GM21723 (cell line): ENCODE measurements around the gene CACNB2.
"Not testable (repeated sequence)": the region's sequence is repeated elsewhere in the genome, so short reads cannot be mapped to it uniquely, and the experiment has no call there.

ENCODE experiments used
- ATAC-seq: cut with Tn5 transposase; IDR thresholded peaks from one replicate; pipeline ENCODE4 v1.9.1; 2021; ENCODE audit warnings: mild to moderate bottlenecking, moderate library complexity; ENCODE audit not compliant: unreplicated experiment

The CACNB2 gene

DNA sequence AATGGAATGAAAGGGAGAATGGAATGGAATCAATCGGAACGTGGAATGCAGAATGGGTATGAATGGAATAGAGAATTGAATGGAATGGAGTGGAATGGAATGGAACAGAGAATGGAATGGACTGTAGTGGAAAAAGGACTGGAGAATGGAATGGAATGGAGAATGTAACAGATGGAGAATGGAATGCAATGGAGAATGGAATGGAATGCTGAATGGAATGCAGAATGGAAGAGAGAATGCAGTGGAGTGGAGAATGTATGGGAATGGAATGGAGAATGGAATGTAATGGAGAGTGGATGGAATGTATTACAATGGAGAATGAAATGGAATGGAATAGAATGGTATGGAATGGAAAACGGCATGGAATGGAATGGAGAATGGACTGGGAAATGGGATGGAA is 414.3 kb downstream of the CACNB2 start:
- no peak for ATAC-seq

DNA sequence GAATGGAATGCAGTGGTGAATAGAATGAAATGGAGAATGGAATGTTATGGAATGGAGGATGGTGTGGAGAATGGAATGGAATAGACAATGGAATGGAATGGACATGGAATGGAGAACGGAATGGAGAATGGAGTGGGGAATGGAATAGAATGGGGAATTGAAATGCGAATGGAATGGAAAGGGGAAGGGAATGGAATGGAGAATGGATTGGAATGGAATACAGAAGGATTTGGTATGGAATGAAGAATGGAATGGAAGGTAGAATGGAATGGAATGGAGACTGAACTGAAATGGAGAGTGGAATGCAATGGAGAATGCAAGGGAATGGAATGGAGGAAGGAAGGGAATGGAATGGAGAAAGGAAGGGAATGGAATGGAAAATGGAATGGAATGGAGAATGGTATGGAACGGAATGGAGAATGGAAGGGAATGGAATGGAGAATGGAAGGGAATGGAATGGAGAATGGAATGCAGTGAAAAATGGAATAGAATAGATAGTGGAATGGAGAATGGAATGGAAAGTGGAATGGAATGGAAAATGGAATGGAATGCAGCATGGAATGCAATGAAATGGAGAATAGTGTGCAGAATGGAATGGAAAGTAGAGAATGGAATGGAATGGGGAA is 416.4 kb downstream of the CACNB2 start:
- no peak for ATAC-seq

DNA sequence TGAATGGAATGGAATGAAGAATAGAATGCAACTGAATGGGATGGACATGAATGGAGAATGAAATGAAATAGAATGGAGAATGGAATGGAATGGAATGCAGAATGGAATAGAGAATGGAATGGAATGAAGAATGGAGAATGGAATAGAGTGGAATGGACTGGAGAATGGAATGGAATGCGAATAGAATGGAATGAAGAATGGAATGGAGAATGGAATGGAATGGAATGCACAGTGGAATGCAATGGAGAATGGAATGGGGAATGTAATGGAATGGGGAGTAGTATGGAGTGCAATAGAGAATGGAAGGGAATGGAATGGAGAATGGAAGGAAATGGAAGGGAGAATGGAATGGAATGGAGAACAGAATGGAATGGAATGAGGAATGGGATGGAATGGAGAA is 417.7 kb downstream of the CACNB2 start:
- ATAC-seq, result no peak

DNA sequence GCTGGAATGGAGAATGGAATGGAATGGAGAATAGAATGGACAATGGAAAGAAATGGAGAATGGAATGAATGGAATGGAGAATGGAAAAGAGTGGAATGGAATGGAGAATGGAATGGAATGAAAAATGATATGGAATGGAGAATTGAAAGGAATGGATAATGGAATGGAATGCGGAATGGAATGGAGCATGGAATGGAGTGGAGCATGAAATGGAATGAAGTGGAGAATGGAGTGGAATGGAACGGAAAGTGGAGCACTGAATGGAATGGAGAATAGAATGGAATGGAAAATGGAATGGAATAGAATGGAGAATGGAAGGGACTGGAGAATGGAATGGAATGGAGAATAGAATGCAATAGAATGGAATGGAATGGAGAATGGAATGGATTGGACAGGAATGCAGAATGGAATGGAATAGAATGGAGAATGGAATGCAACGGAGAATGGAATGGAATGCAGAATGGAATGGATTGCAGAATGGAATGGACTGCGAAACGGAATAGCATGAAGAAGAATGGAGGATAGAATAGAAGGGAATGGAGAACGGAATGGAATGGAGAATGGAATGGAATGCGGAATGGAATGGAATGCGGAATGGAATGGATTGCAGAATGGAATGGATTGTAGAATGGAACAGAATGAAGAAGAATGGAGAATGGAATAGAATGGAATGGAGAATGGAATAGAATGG is 421.8 kb downstream of the CACNB2 start:
- no peak for ATAC-seq

DNA sequence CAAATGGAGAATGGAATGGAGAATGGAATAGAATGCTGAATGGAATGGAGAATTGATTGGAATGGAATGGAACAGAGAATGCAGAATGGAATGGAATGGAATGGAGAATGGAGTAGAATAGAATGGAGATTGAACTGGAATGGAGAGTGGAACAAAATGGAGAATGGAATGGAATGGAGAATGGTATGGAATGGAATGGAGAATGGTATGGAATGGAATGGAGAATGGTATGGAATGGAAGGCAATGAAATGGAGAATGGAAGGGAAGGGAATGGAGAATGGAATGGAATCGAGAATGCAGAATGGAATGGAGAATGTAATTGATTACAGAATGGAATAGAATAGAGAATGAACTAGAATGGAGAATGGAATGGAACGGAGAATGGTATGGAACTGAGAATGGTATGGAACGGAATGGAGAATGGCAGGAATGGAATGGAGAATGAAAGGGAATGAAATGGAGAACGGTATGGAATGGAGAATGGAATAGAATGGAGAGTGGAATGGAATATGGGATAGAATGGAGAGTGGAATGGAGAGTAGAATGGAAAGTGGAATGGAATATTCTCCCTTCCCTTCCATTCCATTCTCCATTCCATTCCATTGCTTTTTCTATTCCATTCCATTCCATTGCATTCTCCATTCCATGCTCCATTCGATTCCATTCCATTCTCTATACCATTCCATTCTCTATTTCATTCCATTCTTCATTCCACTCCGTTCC is 422.9 kb downstream of the CACNB2 start:
- ATAC-seq, result no peak

DNA sequence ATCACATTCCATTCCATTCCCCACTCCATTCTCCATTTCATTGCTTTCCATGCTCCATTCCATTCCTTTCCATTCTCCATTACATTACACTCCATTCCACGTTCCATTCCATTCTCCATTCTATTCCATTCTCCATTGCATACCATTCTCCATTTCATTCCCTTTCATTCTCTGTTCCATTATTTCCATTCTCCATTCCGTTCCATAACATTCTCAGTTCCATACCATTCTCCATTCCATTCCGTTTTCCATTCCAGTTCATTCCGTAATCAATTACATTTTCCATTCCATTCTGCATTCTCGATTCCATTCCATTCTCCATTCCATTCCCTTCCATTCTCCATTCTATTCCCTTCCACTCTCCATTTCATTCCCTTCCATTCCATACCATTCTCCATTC is 424.8 kb downstream of the CACNB2 start:
- no peak for ATAC-seq

DNA sequence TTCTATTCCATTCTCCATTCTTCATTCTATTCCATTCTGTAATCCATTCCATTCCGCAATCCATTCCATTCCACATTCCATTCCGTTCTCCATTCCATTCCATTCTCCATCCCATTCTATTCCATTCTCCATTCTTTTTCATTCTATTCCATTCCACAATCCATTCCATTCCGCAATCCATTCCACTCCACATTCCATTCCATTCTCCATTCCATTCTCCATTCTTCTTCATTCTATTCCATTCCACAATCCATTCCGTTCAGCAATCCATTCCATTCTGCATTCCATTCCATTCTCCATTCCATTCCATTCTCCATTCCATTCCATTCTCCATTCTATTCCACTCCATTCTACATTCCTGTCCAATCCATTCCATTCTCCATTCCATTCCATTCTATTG is 426.0 kb downstream of the CACNB2 start:
- no peak for ATAC-seq

DNA sequence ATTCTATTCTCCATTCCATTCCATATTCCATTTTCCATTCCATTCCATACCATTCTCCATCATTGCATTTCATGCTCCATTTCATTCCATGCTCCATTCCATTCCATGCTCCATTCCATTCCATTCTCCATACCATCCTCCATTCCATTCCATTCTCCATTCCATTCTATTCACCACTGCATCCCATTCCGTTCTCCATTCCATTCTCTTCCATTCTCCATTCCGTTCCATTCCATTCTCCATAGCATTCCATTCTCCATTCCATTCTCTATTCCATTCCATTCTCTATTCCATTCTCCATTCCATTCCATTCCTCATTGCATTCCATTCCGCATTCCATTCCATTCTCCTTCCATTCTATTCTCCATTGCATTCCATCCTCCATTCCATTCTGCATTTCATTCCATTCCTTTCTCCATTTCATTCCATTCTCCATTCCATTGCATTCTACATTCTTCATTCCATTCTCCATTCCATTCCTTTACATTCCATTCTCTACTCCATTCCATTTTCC is 427.2 kb downstream of the CACNB2 start:
- no peak for ATAC-seq

DNA sequence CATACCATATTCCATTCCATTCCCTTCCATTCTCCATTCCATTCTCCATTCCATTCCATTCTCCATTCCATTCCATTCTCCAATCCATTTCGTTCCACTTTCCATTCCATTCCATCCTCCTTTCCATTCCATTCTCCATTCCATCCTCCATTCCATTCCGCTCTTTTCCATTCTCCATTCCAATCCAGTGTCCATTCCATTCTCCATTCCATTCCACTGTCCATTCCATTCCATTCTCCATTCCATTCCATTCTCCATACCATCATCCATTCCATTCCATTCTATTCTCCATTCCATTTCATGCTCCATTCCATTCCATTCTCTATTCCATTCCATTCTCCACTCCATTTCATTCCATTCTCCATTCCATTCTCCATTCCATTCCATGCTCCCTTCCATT is 430.2 kb downstream of the CACNB2 start:
- ATAC-seq, result not testable (repeated sequence)

DNA sequence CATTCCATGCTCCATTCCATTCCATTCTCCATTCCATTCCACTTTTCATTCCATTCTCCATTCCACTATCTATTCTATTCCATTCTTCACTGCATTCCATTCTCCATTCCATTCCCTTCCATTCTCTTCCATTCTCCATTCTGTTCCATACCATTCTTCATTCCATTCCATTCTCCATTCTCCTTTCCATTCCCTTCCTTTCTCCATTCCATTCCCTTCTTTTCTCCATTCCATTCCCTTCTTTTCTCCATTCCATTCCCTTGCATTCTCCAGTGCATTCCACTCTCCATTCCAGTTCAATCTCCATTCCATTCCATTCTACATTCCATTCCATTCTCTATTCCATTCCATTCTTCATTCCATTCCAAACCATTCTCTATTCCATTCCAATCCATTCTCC is 430.9 kb downstream of the CACNB2 start:
- no peak for ATAC-seq

DNA sequence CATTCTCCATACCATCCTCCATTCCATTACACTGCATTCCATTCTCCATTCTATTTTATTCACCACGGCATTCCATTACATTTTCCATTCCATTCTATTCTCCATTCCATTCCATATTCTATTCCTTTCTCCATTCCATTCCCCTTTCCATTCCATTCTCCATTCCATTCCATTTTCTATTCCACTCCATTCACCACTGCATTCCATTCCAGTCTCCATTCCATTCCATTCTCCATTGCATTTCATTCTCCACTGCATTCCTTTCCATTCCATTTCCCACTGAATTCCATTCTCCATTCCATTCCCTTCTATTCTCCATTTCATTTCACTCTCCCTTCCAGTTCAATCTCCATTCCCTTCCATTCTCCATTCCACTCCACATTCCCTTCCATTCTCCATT is 431.6 kb downstream of the CACNB2 start:
- no peak for ATAC-seq

DNA sequence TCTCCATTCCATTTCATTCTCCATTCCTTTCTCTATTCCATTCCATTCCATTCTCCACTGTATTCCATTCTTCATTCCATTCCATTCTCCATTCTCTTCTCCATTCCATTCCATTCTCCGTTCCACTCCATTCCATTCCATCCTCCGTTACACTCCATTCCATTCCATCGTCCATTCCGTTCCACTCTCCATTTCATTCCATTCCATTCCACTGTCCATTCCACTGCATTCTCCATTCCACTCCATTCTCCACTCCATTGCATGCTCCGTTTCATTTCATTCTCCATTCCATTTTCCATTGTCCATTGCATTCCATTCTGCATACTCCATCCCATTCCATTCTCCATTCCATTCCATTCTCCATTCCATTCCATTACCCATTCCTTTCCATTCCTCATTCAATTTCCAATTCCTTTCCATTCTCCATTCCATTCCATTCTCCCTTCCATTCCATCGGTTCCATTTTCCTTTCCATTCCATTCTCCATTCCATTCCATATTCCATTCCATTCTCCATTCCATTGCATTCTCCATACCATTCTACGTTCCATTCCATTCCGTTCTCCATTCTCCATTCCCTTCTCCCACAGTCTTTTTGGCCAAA is 432.8 kb downstream of the CACNB2 start:
- no peak for ATAC-seq

DNA sequence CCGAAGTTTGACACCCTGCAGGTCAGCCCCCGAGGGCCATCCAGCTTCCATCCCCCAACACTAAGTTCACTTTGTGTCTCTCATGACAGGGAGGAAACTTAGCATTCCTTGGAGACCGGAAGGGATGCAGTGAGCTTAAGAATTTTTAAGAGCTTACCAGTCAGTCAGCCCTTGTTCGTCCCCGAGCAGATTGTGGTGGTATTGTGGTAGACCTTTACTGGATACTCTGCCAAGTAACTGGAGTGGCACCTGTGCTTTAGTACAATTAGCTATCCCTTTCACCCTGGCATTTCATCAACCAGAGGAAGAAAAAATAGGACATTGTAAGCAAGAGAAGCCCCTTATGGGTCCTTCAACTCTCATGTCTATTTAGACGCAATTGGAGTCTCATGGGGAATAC is 436.4 kb downstream of the CACNB2 start:
- no peak for ATAC-seq

DNA sequence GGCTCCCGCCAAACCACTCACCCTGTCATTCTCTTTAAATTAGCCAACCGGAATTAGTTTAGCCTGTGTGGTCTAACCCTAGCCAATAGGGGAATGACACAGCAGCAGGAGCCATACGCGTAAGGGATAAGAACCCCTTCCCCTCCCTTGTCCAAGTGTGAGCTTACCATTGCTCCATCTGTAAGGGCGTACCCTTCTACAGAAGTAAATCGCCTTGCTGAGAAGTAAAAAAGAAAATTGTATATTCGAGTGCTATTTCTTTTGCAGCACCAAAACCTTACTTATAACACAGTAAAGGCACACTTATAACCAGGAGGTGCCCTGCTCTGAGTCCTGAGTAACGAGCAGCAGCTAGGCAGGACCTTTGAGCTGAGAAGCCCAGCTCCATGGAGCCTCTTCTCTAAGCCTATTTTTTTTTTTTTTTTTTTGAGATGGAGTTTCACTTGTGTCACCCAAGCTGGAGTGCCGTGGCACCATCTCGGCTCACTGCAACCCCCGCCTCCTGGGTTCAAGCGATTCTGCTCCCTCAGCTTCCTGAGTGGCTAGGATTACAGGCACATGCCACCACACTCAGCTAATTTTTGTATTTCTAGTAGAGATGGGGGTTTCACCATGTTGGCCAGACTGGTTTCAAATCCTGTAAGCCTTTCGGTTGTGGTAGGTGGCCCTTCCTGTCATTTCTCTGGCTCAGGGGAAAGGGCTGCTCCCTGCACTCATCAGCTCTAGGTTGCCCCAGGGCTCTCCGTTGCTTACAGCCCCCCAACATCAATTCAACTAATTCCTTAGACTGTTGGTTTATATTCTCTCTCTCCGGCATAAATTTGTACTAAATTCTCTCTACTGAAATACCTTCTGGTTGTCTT is 437.8 kb downstream of the CACNB2 start:
- no peak for ATAC-seq

DNA sequence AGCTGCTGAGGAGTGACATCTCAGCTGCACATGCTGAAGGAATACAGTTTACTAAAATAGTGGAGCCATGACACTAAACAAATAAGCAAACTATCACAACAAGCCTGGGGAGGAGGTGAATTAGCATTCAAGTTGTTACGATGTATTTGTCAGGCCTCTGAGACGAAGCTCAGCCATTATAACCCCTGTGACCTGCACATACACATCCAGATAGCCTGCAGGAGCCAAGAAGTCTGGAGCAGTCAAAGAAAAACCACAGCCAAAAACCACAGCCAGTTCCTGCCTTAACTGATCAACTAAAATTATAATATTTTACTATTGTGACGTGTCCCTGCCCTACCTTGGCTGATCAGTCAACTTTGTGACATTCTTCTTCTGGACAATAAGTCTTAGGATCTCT is 442.6 kb downstream of the CACNB2 start:
- no peak for ATAC-seq

DNA sequence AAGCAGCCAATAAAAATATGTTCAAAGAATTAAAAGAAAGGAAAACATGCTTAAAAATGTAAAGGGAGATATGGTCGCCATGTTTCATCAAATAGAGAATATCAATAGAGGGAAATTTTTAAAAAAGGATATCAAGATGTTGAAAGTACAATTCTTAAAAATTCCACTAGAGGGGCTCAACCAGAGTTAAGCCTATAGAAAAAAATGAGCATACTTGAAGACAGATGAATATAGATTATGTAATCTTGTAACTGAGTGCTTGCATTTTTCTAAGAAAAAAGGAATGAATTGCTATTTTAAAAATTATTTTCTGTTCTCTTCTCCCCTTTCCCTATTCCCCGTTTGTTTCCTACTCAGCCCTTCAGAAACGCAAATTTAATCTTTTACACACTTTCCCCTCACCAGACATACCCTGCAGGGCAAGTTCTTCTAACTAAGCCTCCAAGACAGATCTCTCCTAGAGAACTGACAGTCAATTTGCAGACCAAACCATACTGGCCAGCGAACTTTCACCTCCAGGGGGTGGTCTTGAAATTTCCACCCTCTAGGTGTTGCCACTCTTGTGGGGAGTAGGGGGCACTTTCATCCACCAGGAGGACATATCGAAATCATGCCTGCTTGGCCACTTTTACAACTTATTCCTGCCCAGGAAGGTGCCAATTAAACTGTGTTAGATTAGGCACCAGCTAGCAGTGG is 443.5 kb downstream of the CACNB2 start:
- no peak for ATAC-seq

DNA sequence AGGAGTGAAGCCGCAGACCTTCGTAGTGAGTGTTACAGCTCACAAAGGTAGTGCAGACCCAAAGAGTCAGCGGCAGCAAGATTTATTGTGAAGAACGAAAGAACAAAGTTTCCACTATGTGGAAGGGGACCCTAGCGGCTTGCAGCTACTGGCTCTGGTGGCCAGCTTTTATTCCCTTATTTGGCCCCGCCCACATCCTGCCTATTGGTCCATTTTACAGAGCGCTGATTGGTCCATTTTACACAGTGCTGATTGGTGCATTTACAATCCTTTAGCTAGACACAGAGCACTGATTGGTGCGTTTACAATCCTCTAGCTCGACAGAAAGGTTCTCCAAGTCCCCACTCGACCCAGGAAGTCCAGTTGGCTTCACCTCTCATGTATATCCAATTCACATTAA is 446.4 kb downstream of the CACNB2 start:
- not testable (repeated sequence) for ATAC-seq

DNA sequence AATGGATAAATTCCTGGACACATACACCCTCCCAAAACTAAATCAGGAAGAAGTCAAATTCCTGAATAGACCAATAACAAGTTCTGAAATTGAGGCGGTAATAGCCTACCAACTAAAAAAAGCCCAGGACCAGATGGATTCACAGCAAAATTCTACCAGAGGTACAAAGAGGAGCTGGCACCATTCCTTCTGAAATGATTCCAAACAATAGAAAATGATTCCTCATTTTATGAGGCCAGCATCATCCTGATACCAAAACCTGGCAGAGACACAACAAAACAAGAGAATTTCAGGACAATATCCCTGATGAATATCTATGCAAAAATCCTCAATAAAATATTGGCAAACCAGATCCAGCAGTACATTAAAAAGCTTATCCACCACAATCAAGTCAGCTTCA is 450.9 kb downstream of the CACNB2 start:
- ATAC-seq, result not testable (repeated sequence)
